ENCODE measurements around the gene DENR.

- no peak for TF ChIP-seq POLR2A (IDR thresholded peaks at IDR 0.05; ENCODE audit: extremely low read depth, insufficient read length)
- no peak for TF ChIP-seq CTCF (IDR thresholded peaks at IDR 0.05; ENCODE audit: low read depth, low read length)
- TF ChIP-seq MAX (IDR thresholded peaks at IDR 0.05; ENCODE audit: low read depth, low read length): no peak
- no peak for TF ChIP-seq MYC (IDR thresholded peaks at IDR 0.05; ENCODE audit: low read depth, low read length)
Observed at GRCh38 chr12:122724641-122725243, 27.9 kb upstream of the DENR start.

All from NB4 (cell line).